Nephron progenitor cell (in vitro differentiated cells): ENCODE data around the gene HAND2.

ENCODE experiments used
- DNase-seq: peaks from one replicate; pipeline ENCODE4 v3.0.0; 2021
- H3K27ac Mint-ChIP-seq: 2 replicates; pipeline ENCODE4 v1.8.0; 2021; ENCODE audit warnings: mild to moderate bottlenecking, moderate library complexity, mixed read lengths
- H3K27me3 Mint-ChIP-seq: 2 replicates; pipeline ENCODE4 v1.8.0; 2021; ENCODE audit warnings: mild to moderate bottlenecking, low read depth, mixed read lengths; ENCODE audit not compliant: poor library complexity
- H3K36me3 Mint-ChIP-seq: 2 replicates; pipeline ENCODE4 v1.8.0; 2021; ENCODE audit warnings: low read depth, mixed read lengths
- H3K4me1 Mint-ChIP-seq: 2 replicates; pipeline ENCODE4 v1.8.0; 2021; ENCODE audit warnings: mixed read lengths
- H3K4me3 Mint-ChIP-seq: 2 replicates; pipeline ENCODE4 v1.8.0; 2021; ENCODE audit warnings: mild to moderate bottlenecking, moderate library complexity, mixed read lengths
- H3K9me3 Mint-ChIP-seq: 2 replicates; pipeline ENCODE4 v1.8.0; 2021; ENCODE audit warnings: mild to moderate bottlenecking, moderate library complexity, mixed read lengths
- CTCF ChIP-seq: fragments of 200-600 bp; sonication (generic); IDR thresholded peaks from 2 replicates; pipeline ENCODE4 v1.5.0; 2021; ENCODE audit warnings: antibody characterized with exemption

Gene HAND2

GRCh38 chr4:173519111-173520101 is 10.6 kb downstream of the HAND2 start:
- H3K4me1 Mint-ChIP-seq, result peaks cover 43% of the 10 kb centered on the region

GRCh38 chr4:173518425-173519102 is 11.5 kb downstream of the HAND2 start:
- DNase-seq, result peak; percentile 23
- H3K36me3 Mint-ChIP-seq, result no peaks in the 10 kb centered on the region
- peak overlapping the region; percentile 37 for H3K4me3 Mint-ChIP-seq
- H3K27ac Mint-ChIP-seq, result no peak overlapping the region
- H3K27me3 Mint-ChIP-seq, result peaks cover 100% of the 10 kb centered on the region
- peaks cover 12% of the 10 kb centered on the region for H3K9me3 Mint-ChIP-seq
- peaks cover 36% of the 10 kb centered on the region for H3K4me1 Mint-ChIP-seq
- no peak for TF ChIP-seq CTCF

More at GRCh38 chr4:173519111-173520101, 10.6 kb downstream of the HAND2 start:
- peaks cover 12% of the 10 kb centered on the region for H3K9me3 Mint-ChIP-seq
- DNase-seq, result peak; percentile 33
- no peak for TF ChIP-seq CTCF
- H3K4me3 Mint-ChIP-seq, result peak overlapping the region; percentile 37
- peaks cover 100% of the 10 kb centered on the region for H3K27me3 Mint-ChIP-seq
- no peak overlapping the region for H3K27ac Mint-ChIP-seq
- H3K36me3 Mint-ChIP-seq, result no peaks in the 10 kb centered on the region

DNA sequence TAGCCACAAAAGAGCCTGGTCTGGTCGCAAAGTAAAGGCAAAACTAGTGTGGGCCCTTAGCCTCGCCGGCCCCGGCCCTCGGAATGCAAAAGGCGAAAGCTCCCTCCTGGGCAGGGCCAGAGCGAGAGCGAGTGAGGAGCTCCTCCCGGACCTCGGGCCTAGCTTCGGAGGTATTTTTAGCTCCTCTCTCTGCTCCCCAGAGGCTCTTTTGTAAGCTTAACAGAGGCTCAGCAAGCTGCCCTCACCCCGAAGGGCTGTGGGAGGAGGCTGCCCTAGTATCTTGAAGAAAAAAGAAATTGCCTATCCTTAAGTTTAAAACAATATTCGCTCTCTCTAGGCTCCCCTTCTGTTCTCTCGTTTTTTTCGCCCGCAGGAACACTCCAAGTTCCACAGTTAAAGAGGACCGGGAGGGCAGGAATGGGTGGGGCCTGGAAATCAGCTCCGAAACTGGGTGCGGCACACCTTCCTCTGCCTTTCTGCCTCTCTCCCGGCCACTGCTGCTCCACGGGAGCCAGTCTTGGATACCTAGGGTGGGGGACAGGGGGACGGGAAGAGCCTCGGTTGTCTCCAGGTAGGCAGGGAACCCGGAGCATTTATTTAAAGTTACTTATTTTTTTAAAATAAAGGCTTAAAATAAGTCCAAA is 12.1 kb downstream of the HAND2 start:
- Mint-ChIP-seq H3K4me1 (peaks cover 31% of the 10 kb centered on the region), H3K9me3 (peaks cover 12% of the 10 kb centered on the region), H3K27me3 (peaks cover 100% of the 10 kb centered on the region), H3K27ac (no peak overlapping the region), H3K36me3 (no peaks in the 10 kb centered on the region), H3K4me3 (no peak overlapping the region)
- no peak for TF ChIP-seq CTCF
- peak; percentile 39 for DNase-seq

DNA sequence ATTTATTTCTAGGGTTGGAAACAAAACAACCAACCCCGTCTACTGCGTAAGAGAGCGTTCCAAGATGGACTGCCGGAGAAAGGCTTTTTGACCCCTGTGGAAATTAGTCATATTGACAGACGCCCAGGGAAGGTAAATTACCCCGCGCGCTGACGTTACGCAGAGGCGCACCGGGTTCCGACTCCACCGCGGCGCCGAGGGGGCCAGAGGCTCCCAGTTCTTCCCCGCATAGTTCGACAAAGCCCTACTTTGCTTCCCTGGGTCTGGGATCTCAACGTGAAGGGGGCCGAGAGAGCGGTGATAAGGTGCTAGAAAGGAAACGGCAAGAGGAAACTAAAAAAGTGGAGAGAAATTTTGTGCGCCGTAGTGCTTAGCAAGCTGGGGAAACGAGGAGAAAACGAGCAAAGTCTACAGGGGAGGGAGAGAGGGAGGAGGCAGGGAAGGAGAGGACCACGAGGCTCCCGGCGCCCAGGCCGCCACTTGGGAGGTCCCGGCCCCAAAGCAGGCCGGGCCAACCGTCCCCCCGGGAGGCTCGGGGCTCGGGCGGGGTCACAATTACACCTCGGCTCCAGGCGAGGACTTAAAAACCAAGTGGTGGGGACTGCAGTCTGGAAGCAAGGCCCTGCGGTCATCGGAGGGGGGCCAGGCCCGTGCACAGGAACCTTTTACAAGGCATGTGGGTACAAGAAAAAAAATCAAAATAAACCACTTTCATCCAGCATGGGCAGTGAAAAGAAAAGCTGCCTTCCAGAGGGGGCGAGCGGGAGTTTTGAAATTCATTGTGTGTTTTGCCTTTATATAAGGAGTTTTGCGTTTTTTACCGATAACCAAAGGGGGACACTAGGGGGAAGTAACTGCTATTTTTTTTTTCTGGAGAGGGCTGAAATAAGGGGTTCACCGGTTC is 13.2 kb downstream of the HAND2 start:
- peaks cover 100% of the 10 kb centered on the region for H3K27me3 Mint-ChIP-seq
- H3K9me3 Mint-ChIP-seq, result peaks cover 12% of the 10 kb centered on the region

More for the DNA sequence above, 13.2 kb downstream of the HAND2 start:
- Mint-ChIP-seq H3K4me1 (peaks cover 23% of the 10 kb centered on the region), H3K4me3 (peak overlapping the region; percentile 48), H3K36me3 (no peaks in the 10 kb centered on the region), H3K27ac (no peak overlapping the region)
- peak; percentile 52 for DNase-seq
- no peak for TF ChIP-seq CTCF
